Endothelial cell of umbilical vein (primary cell): Measurements from ENCODE around the gene FASLG. TPM values are rescaled to one million over a fixed set of nuclear protein-coding genes. Genes with fewer than 3 reads are reported as not detected.

Source experiments
- BruUV-seq: library from RNA; stranded (reverse); fragments of 400-500 nt; replicated peaks from 2 replicates; lab custom pipeline; 2021; lab: Mats Ljungman, UMichigan
- CTCF ChIA-PET: fragments of 300-600, 350-600 bp; sonication (Branson Sonifier 250); formaldehyde crosslinking; loops from one replicate; lab custom pipeline; 2021; ENCODE audit warnings: antibody characterized with exemption, inconsistent platforms; lab: Charles Lee
- POLR2A ChIA-PET: fragments of 300-600, 350-600 bp; sonication (Branson Sonifier 250); formaldehyde crosslinking; loops from one replicate; lab custom pipeline; 2021; ENCODE audit warnings: antibody characterized with exemption, inconsistent platforms; lab: Charles Lee
- DNase-seq: peaks from one replicate; pipeline ENCODE4 v3.0.0-alpha.2; 2011; ENCODE audit warnings: low read depth, low spot score
- FAIRE-seq: peaks from 2 replicates; lab custom pipeline; 2011; peaks lifted over from hg19 to GRCh38; lab: Jason Lieb, UNC
- H2AFZ ChIP-seq: 2 replicates; pipeline ENCODE4 v1.6.0; 2012; ENCODE audit warnings: low read depth, low read length, control low read depth, inconsistent platforms
- H3K27ac ChIP-seq: 2 replicates; pipeline ENCODE4 v1.5.1; 2011; ENCODE audit warnings: low read depth, mild to moderate bottlenecking, control low read depth, low read length, moderate library complexity; ENCODE audit not compliant: insufficient read depth
- H3K27me3 ChIP-seq, 2 experiments: 2 replicates each; pipeline versions ENCODE4 v1.6.0 to v1.6.1; 2011; ENCODE audit warnings: low read length in 2 of 2, mixed read lengths in 1 of 2; ENCODE audit not compliant: control insufficient read depth in 2 of 2, insufficient read depth in 2 of 2
- H3K36me3 ChIP-seq, 2 experiments: 2 replicates in 1 of 2; 3 replicates in 1 of 2; pipeline ENCODE4 v1.5.1; 2011; ENCODE audit warnings: low read length in 2 of 2, mild to moderate bottlenecking in 1 of 2, moderate library complexity in 1 of 2; ENCODE audit not compliant: control insufficient read depth in 2 of 2, insufficient read depth in 2 of 2; ENCODE audit errors: extremely low read depth in 1 of 2
- H3K4me1 ChIP-seq: 3 replicates; pipeline ENCODE4 v1.5.1; 2011; ENCODE audit warnings: mild to moderate bottlenecking, low read length; ENCODE audit not compliant: control insufficient read depth, insufficient read depth; ENCODE audit errors: extremely low read depth
- H3K4me2 ChIP-seq: 2 replicates; pipeline ENCODE4 v1.6.1; 2011; ENCODE audit warnings: low read length, control low read depth, mixed read lengths; ENCODE audit not compliant: insufficient read depth
- H3K4me3 ChIP-seq, 3 experiments: fragments of 200-600 bp in 1 of 3; sonication (generic), shearing (Covaris generic) in 1 of 3; replicated peaks in 1 of 3; 2 replicates each; pipeline ENCODE4 v1.5.1; 2011 to 2016; ENCODE audit warnings: control low read depth in 3 of 3, low read length in 3 of 3, mild to moderate bottlenecking in 2 of 3, inconsistent platforms in 1 of 3, low read depth in 1 of 3, moderate library complexity in 1 of 3; ENCODE audit not compliant: insufficient read depth in 1 of 3
- H3K79me2 ChIP-seq: 2 replicates; pipeline ENCODE4 v1.6.0; 2012; ENCODE audit warnings: low read length, inconsistent platforms; ENCODE audit not compliant: control insufficient read depth, insufficient read depth
- H3K9ac ChIP-seq: replicated peaks from 2 replicates; pipeline ENCODE3; 2011; ENCODE audit warnings: low read length, control low read depth; ENCODE audit not compliant: insufficient read depth; ENCODE audit errors: extremely low read depth
- H3K9me1 ChIP-seq: replicated peaks from 3 replicates; pipeline ENCODE4 v1.6.0; 2011; ENCODE audit warnings: mild to moderate bottlenecking, low read length; ENCODE audit not compliant: control insufficient read depth, insufficient read depth; ENCODE audit errors: extremely low read depth
- H3K9me3 ChIP-seq: replicated peaks from 2 replicates; pipeline ENCODE4 v1.5.1; 2012; ENCODE audit warnings: low read length, inconsistent platforms; ENCODE audit not compliant: control insufficient read depth, insufficient read depth
- H4K20me1 ChIP-seq: replicated peaks from 2 replicates; pipeline ENCODE3; 2011; ENCODE audit warnings: mild to moderate bottlenecking, low read length; ENCODE audit not compliant: control insufficient read depth, insufficient read depth; ENCODE audit errors: extremely low read depth
- CTCF ChIP-seq, 2 donors: IDR thresholded peaks; 1 replicate in 1 of 2; 2 replicates in 1 of 2; pipeline ENCODE4 v1.5.1; 2011; ENCODE audit warnings: low read length in 2 of 2, mild to moderate bottlenecking in 2 of 2, moderate library complexity in 2 of 2, control low read depth in 1 of 2, inconsistent platforms in 1 of 2, low read depth in 1 of 2; ENCODE audit not compliant: insufficient read depth in 1 of 2; ENCODE audit errors: extremely low read depth in 1 of 2
- EZH2 ChIP-seq: IDR thresholded peaks from 2 replicates; pipeline ENCODE4 v1.6.1; 2012; ENCODE audit warnings: borderline replicate concordance, low read depth, mild to moderate bottlenecking, moderate library complexity, low read length, inconsistent platforms; ENCODE audit not compliant: severe bottlenecking
- FOS ChIP-seq: IDR thresholded peaks from 2 replicates; pipeline ENCODE4 v1.6.1; 2011; ENCODE audit warnings: mild to moderate bottlenecking, low read length, moderate library complexity, borderline replicate concordance; ENCODE audit not compliant: insufficient read depth
- GATA2 ChIP-seq: IDR thresholded peaks from 2 replicates; pipeline ENCODE4 v1.7.0; 2011; ENCODE audit warnings: low read depth, mild to moderate bottlenecking, moderate library complexity, mixed read lengths, low read length; ENCODE audit not compliant: insufficient read length, insufficient read depth
- JUN ChIP-seq: IDR thresholded peaks from 2 replicates; pipeline ENCODE4 v1.6.1; 2011; ENCODE audit warnings: borderline replicate concordance, low read depth; ENCODE audit not compliant: insufficient read length, insufficient read depth
- MAX ChIP-seq: IDR thresholded peaks from 2 replicates; pipeline ENCODE4 v1.6.1; 2011; ENCODE audit not compliant: insufficient read depth, insufficient read length
- MYC ChIP-seq: IDR thresholded peaks from one replicate; pipeline ENCODE4 v1.6.1; 2011; ENCODE audit warnings: mild to moderate bottlenecking, low read depth, low read length
- POLR2A ChIP-seq: IDR thresholded peaks from 2 replicates; pipeline ENCODE4 v1.6.1; 2012; ENCODE audit warnings: low read depth, mild to moderate bottlenecking, control low read depth, low read length
- POLR2AphosphoS5 ChIP-seq: IDR thresholded peaks from 2 replicates; pipeline ENCODE4 v1.6.1; 2012; ENCODE audit warnings: low read depth, mild to moderate bottlenecking, control low read depth, low read length, moderate library complexity; ENCODE audit not compliant: insufficient read depth
- dilution Hi-C: fragments of 300-500 bp; cut with MboI; formaldehyde crosslinking; loops from one replicate; pipeline ENCODE4 v1.15.0; 2019; ENCODE audit warnings: low sequenced_read_pairs; ENCODE audit not compliant: extremely low pct_ligation_motif_present
- intact Hi-C: fragments of 100-400 bp; cut with micrococcal nuclease; formaldehyde crosslinking; loops from one replicate; pipeline ENCODE4 v1.10.0; 2022
- polyA plus RNA-seq, 4 experiments: library from polyadenylated mRNA; depleted of rRNA in 3 of 4; stranded (reverse) in 3 of 4; unstranded in 1 of 4; fragments of >200 nt; gene quantifications; 2 replicates each; pipeline versions ENCODE4 v1.2.1 to v1.2.3, GENCODE V29; 2011 to 2012; ENCODE audit warnings: missing spikeins in 1 of 4
- total RNA-seq: library from RNA; stranded (reverse); gene quantifications from 2 replicates; pipeline ENCODE4 v1.2.3, GENCODE V29; 2021

FASLG gene
- total and polyA plus RNA-seq, 2 donors (not counting 3 experiments of a cell fraction or from before 2014, with no cell fraction given) = not detected

DNA sequence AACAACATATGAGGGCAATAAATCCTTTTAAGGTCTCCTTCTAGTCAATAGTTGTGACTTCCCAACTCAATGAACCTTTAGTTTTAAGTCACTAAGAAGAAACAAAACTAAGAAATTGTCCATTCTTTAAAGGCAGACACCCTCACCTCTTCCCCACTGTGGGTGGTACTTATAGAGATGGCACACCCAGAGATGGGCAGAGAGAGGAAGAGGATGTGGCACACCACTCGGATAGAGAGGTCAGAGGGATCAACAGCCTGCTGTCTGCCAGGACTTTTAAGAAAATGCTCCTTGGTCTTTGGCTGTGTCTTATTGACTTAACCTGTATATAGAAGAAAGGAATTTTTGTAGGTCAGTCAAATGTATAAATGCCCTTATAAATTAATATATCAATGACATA lies 45.1 kb downstream of the FASLG start:
- TF ChIP-seq CTCF (IDR thresholded peaks at IDR 0.05; ENCODE audit: extremely low read depth in 1 of 2, insufficient read depth in 1 of 2, low read depth in 1 of 2, low read length in 2 of 2) (no peak), JUN (no peak), POLR2A (no peak), EZH2 (no peak), FOS (no peak), MYC (no peak), POLR2AphosphoS5 (no peak), MAX (no peak), GATA2 (no peak)
- Histone ChIP-seq H3K27me3 (no peaks in the 10 kb centered on the region), H3K9me1 (no peaks in the 10 kb centered on the region), H3K27ac (no peak overlapping the region), H3K9me3 (no peaks in the 10 kb centered on the region), H2AFZ (no peak overlapping the region), H4K20me1 (no peaks in the 10 kb centered on the region), H3K4me3 (no peak overlapping the region), H3K36me3 (no peaks in the 10 kb centered on the region), H3K79me2 (no peaks in the 10 kb centered on the region), H3K4me2 (no peak overlapping the region), H3K4me1 (peaks cover 11% of the 10 kb centered on the region), H3K9ac (no peak overlapping the region)
- POLR2A ChIA-PET = no interaction called here
- intact Hi-C loops = no loop called here
- FAIRE-seq (no peak), DNase-seq (no peak)
- BruUV-seq = no TSS peak
- dilution Hi-C loops = no loop called here
- CTCF ChIA-PET = interaction anchor here (1.0 to 1.4 kb wide), 3 partner anchors 16 to 241 kb away, joined by 3 read pairs; no protein-coding TSS in a partner anchor
